GM21390 (cell line): ENCODE data around the gene ERCC5.

Experiments
- ATAC-seq: cut with Tn5 transposase; IDR thresholded peaks from one replicate; pipeline ENCODE4 v1.9.1; 2021; ENCODE audit not compliant: unreplicated experiment

The ERCC5 gene

DNA sequence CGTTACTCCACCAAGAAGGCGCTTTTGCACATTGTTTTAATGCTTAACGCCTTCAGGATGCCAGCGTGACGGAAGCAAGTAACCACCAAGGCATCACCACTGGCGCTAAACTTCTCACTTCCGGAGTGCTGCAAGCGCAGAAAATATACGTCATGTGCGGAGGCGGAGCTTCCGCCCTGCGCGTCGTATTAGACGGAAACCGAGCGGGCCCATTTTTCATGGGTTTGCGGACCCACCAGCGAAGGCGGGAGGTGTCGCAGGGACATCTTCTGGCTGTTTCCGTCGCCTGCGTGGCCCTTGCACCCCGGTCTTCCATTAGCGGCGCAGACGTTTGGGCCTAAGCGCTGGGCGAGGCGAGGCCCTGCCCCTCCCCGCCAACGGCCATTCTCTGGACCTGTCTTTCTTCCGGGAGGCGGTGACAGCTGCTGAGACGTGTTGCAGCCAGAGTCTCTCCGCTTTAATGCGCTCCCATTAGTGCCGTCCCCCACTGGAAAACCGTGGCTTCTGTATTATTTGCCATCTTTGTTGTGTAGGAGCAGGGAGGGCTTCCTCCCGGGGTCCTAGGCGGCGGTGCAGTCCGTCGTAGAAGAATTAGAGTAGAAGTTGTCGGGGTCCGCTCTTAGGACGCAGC lies at the start of gene ERCC5:
Gene ERCC5 (plus strand): TSS at position 403 of the 631 bp plus-strand sequence. CDS start 235 bp downstream, outside the sequence.
- ATAC-seq: peak; percentile 86

DNA sequence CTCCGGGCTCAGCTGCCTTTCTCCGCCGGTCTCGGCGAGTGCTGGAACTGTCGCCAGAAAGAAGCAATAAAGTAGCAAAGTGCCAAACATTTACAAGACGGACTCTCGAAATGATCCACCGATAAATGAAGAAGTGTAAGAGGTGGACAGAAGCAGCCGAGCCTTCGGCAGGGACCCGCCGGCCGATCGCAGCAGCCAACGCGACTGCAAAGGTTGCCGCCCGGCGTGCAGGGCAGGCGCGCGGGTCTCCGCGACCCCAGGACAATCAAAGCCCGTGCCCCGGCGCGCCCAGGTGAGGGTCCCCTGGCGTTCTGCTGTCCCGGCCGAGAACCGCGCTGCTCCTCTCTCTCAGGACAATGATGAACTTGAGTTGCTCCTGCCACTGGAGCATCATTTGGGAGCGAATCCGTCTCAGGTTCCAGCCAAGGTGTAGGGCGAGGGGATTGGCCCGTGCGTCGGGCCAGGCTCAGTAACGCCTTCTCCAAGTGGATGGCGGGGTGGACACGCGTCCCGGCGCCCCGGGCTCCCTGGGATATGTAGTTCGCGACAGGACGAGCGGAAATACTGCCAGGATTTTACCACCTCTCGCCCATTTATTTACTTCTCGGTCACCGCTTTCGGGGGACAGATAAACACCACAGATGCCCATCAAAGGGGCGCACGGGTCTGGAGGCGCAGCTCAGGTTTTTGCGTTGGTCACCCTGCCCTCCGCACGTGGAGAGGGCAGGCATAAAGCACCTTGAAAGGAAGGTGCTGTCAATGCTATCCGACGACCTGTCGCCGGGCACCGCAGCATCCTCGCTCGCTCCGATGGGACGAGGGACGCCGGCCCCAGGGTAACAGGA lies 47.0 kb upstream of the ERCC5 start, which contains the start of the genes BIVM and POGLUT2:
Gene BIVM (plus strand): TSS at position 539 of the 845 bp plus-strand sequence. CDS start 8,149 bp downstream, outside the sequence.
Gene POGLUT2 (minus strand): TSS at position 396 of the 845 bp plus-strand sequence. CDS start 306 bp downstream, at position 90.
- peak; percentile 80 for ATAC-seq

DNA sequence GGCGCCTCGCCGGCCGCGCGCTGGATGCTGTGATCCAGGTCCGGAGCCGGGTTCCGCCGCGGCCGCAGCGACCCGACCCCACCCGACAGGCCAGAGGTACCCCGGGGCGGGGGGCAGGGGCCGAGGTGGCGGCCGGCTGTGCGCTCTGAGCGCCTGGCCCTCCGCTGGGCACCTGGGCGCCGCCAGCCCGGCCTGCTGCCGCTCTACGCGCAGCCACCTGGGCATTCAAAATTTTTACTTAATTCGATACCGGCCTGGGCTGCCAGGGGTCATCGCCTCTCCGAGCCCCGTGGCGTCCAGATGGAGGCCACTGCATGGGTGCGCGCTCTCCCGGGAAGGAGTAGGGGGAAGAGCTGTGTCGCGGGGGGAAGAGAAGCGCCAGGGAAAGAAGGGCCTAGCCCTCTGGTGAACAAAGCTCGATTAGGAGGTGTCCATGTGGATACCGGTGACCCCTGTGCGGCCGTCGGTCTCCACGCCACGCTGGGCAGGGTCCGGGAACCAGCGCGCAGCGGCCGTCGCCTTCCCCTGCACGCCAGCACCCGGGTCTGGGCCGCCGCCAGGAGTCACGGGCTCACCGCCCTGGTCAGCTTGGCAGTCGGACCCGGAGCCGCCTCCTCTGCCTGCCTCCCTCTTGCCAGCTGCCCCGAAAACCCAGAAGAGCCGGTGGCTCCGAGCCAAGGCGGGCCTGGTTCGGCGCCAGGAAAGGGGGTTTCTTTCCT lies 46.2 kb upstream of the ERCC5 start:
- peak; percentile 6 for ATAC-seq

DNA sequence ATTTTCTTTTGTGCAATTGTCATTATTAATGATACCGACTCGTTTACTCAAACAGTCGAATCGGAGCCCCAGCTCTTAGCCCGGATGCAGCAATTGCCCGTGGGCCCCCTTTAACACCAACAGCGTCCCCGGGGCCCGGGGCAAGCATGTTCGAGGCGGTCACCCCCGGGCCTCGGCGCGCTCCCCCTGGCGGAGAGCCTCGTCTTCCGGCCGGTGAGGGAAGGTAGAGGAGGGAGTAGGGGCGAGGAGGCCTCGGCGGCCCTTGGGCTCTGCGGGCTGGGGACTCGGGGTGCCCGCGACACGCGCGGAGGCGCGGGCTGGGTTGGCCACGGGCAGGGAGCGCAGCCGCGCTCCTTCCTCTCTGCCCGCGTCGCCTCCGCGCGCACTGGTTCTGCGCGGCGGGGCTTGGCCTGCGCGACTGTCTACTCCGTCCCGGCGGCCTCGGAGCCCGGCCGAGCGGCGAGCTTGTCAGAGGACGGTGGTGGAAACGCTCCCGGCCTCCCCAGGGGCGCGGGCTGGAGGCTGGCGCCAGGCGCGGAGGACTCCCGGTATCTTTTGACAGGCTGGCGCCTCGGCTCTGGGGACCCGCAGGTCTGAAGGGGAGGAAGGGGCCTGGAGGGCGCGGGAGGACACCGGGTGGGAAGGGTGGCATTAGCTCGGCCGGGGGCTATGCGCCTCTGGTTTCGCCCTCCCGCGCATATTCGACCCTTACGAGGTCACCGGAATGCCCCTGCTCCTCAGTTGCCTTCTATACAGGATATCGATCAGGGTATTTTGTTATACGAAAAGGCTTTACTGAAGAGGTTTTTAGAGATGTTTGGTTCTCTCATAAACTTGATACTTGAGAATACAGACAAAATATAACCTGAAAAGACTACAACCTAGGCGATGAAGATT lies 45.4 kb upstream of the ERCC5 start:
- ATAC-seq: peak; percentile 75

DNA sequence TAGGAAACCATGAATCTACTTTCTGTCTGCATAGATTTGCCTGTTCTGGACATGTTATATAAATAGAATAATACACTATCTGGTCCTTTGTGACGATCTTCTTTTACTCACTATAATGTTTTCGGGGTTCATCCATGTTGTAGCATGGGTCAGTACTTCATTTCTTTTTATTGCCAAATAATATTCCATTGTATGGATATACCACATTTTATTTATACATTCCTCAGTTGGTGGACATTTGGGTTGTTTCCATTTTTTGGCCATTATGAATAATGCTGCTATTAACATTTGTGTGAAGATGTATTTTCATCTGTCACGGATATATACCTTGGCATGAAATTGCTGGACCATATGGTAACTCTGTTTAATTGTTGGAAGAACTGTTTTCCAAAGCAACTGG lies 40.2 kb upstream of the ERCC5 start:
- no peak for ATAC-seq

DNA sequence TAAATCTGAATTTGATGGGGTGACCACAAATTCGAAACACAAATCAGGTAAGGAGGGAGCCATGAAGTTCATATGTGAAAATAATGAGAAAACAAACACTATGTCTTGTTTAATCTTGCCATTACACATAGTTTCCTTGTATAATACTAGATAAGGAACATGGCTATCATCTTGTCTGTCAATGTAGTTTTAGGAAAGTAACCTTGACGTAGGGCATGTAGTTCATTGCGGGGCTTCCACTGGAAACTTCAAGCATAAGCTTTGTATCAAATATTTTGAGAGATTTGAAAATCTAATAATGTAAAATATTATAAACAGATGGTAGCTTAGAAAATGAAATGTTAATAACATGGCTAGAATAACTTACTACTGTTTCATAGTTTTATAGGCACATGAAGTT lies 38.1 kb upstream of the ERCC5 start:
- ATAC-seq: no peak

DNA sequence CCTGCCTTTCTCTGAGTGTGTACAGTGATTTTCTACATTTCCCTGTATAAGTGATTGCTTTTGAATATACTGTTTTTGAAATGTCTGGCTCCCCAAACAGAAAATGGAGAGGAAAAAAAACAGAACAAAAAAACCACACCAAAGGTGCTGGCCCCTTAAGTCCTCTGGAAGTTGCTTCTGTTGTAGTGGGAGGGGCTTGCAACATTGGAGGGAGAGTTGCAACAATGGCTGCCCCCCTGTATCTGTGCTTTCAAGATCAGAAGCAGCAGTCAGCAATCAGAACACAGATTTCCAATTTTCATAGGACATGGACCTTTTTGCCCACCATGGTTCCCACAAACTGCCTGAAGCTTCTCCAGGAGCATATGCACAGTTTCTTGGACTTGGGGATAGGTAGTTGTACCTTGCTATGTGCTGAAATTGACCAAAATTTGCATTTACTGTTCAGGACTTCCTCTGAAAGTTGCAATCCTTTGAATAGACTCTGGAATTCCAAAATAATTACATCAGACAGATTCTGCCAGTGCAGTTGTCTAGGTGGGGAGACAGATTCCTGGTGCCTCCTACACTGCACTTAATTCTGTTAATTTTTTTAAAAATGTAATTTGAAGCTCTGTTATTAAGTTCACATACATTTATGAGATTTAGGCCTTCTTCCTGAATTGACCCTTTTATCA lies 33.1 kb upstream of the ERCC5 start:
- no peak for ATAC-seq

DNA sequence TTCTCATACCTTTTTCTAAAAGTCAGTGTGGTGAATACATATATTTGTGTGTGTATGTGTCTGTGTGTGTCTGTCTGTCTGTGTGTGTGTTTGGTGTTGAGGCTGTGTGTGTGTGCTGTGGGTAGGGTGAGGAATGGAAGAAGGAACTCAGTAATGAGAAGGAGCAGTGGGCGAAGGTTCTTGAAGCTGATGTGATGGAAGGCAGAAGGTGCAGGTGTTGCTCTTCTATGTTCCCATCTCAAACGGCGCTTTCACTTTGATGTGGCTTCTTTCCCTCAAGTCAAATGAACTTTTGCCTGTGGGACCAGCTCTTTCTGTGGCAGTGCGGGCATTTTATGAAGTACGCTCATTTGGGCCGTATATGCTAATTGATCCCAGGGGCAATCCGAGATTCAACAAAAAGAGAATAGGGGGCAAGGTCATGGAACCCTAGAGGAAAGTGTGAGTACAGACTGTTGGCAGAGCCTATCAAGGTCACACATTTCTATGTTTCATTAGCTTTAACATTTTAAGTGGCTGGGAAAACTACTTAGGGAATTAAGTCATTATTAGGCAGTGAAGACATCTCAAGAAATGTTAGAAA lies 31.7 kb upstream of the ERCC5 start:
- no peak for ATAC-seq

DNA sequence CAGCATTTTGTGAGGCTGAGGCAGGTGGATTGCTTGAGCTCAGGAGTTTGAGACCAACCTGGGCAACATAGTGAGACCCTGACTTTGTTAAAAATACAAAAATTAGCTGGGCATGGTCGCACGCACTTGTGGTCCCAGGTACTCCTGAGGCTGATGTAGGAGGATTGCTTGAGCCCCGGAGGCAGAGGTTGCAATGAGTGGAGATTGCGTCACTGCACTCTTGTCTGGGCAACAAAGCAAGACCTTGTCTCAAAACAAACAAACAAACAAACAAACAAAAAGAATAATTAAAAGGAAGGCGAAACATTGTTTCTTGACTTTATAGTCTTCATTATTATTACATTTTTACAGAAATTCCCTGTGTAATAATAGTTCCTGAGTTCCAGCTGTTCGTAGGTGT lies 31.0 kb upstream of the ERCC5 start:
- no peak for ATAC-seq

DNA sequence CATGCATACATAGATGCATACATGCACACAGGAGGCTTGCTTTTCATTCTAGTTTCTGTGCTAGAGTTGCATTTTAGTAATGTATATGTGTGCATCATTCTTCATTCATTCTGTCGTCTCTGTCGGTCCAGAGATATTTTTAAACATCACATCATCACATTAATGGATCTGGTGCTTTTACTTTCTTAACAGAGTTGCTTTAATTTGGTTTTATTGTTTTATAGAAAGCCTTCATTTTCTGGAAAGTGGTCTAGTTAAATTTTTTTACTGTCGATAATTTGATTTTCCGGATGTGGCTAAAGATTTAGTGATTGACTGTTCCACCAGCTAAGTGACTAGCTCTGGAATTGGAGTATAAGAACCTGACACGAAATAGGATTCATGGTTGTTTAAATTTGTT lies 30.0 kb upstream of the ERCC5 start:
- ATAC-seq: no peak

DNA sequence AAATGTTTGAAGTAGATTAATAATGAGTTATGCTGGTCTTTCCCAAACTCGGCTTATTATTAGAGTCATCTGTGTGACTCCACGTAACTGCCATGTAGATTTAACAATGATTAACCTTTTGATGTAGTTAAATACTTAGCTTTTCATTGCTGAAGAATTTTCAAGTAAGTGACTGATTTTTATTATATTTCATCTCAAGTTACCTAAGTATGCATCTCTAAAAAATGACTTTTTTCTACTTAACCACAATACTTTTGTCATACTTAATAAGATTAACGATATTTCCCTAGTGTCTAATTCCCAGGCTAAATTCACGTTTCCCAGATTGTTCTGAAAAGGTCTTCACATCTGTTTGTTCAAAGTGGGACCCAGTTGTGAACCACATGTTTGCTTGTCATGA lies 29.1 kb upstream of the ERCC5 start:
- no peak for ATAC-seq

DNA sequence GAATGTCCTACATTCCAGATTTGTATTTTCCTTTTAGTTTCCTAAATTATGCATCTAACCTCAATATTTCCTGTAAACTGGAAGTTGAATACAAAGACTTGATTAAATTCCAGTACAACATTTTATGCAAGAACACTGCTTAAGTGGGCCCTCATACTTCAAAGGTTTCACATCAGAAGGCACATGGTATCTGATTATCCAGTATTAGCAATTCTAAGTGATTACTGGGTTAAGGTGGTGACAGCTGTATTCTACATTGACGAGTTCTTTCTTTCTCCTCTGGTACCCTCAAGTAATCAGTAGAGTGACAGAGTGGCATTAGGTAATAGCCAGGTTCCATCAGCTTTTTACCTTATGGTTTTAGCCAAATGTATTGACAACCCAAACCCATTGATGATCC lies 28.6 kb upstream of the ERCC5 start:
- no peak for ATAC-seq

DNA sequence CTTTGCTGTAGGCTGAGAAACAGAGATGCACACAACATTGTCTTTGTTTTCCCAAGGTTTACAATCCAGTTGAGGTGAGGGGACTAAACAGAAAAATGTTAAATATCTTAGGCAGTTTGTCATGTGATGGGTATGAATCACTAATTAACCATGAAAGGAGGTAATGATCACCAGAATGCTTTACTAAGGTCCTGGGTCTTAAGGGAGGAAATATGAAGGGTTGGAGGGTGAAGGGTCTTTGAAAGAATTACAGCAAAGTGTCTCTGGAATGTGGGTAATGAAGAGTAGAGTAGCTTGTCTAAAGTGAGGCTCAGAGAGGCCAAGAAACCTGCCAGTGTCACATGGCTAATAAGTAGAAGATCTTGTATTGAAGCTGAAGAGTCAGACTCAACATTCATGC lies 27.9 kb upstream of the ERCC5 start:
- ATAC-seq: no peak

DNA sequence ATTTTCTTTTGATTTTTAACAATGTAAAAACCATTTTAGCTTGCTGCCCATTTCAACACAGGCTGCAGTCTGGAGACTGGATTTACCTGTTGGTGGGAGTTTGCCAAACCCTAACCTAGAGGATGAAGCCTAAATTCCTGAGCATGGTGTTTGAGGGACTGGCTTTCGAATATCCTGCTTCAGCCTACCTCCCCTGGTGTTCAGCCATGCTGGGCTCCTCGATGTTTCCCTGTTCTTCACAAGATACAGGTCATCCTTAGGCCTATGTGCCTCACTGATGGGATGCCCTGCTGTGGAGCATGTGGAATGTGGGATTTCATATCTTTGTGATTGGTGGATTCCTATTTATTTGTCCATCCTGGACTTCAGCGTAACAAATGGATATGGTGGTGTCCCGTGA lies 20.4 kb upstream of the ERCC5 start:
- no peak for ATAC-seq

DNA sequence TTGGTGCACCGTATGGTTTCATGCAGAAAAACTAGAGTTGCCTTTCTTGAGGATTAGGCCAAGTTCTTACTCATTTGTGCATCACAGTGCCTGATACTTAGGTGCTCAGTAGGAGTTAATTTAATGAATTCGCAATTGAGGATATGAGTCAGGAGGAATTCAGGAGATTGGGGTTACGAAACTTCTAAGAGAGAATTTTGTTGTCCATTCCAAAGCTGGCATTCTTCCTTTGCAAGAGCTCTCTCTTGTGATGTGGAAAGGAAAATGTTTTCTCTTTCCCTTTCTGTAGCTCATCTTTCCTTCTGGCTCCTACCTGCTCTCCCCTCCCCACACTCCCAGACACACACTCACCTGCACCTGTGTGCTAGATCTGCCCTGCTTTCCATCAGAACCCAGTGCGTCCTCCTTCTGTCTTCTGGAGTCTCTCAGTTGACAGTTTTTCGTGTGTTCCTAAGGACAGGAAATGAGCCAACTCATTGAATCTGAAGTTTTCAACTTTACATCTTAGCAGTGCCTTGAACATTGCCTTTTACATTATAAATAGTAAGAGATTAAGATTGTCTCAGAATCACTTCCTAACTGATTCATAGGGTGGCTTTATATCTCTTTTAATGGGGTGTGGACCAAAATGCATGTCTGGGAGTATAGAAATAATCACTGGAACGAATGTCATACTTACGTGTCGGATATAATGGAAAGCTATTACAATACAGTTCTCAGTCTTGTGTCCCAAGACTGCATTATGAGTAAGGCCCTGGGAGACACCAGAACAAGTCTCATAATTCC lies 19.7 kb upstream of the ERCC5 start:
- ATAC-seq: no peak

DNA sequence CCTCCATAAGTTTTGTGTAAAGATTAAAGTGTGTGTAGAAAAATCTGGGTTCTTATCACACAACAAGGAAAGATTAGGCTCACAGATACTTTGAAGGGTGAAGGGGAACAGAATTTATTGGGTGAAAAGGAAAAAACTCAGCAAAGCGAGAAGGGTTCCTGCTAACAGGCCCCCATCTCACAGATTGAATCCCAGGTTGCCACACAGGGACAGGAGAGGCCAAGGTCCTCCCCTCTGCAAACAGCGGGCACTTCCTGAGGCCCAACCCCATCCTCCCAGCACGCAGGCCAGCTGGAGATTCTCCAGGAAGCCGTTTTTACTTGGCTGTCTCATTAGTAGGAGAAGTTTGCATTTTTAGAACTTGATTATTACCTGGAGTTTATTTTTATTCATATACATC lies 15.2 kb upstream of the ERCC5 start:
- no peak for ATAC-seq

DNA sequence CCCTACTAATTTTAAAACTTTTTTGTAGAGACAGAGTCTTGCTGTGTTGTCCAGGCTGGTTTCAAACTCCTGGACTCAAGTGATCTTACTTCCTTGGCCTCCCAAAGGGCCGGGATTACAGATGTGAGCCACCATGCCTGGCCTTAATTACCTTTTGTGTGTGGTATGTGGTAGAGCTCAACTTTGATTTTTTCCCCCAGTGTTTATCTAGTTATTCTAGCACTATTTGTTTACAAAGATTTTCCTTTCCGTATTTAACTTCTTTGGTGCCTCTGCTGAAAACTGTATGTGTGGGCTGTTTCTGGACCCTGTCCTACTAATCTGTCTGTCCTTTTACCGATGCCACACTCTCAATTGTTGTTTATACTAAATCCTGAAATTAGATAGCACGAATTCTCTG lies 9.4 kb upstream of the ERCC5 start:
- ATAC-seq: no peak

DNA sequence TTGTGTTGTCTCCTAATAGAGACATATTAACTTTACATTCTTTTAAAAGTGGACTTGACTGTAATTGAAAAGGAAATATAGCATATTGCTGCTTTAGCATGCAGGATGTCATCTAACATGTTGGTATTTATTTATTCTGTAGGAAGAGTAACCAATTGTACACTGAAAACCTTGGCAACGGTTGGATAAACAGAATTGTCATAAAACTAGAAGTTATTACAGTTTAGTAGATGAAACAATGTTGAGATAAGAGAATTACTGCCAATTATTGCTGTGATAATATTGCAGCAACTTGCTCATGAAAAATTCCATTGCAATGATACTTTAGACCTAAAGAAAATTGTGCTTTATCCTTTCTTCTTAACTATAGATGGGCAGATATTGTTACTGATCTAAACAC lies 7.6 kb upstream of the ERCC5 start:
- ATAC-seq: no peak

DNA sequence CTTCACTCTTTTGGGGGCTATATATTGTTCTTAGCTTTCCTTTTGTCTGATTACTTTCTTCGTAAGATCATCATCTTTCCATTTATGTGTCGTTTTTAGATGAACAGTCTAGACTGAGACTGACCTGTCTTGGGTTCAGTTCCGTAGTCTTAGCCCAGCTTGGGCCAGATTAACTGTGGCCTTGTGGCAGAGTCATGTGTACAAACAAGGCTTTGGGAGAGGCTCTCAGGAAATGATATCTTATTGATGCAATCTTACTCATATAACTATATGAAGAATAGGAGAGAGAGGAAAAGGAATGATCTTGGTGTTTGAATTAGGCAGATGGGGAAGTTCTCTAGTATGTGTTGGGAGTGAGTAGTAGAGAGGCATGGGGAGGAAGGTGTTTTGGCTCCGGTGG lies 6.8 kb upstream of the ERCC5 start:
- no peak for ATAC-seq
